Adipocyte (in vitro differentiated cells): ENCODE measurements around the gene CDH4.

ENCODE experiments used
- DNase-seq: peaks from one replicate; pipeline ENCODE4 v3.0.0-alpha.2; 2015; ENCODE audit warnings: low read depth
- H3K27me3 ChIP-seq: replicated peaks from 2 replicates; pipeline ENCODE4 v1.7.0; 2013; ENCODE audit warnings: mild to moderate bottlenecking, low read length, moderate library complexity; ENCODE audit not compliant: control insufficient read depth, insufficient read depth
- H3K36me3 ChIP-seq: 2 replicates; pipeline ENCODE4 v1.7.0; 2013; ENCODE audit warnings: low read length, mild to moderate bottlenecking, moderate library complexity; ENCODE audit not compliant: control insufficient read depth, insufficient read depth, severe bottlenecking
- H3K4me1 ChIP-seq: 2 replicates; pipeline ENCODE4 v1.7.0; 2013; ENCODE audit warnings: mild to moderate bottlenecking, low read length, moderate library complexity; ENCODE audit not compliant: control insufficient read depth, insufficient read depth
- H3K4me3 ChIP-seq: 2 replicates; pipeline ENCODE4 v1.7.0; 2013; ENCODE audit warnings: mild to moderate bottlenecking, low read length, moderate library complexity
- H3K9ac ChIP-seq: 2 replicates; pipeline ENCODE4 v1.7.0; 2013; ENCODE audit warnings: mild to moderate bottlenecking, low read length, moderate library complexity
- H3K9me3 ChIP-seq: 2 replicates; pipeline ENCODE4 v1.7.0; 2013; ENCODE audit warnings: mild to moderate bottlenecking, low read length, moderate library complexity; ENCODE audit not compliant: control insufficient read depth

CDH4 gene

DNA sequence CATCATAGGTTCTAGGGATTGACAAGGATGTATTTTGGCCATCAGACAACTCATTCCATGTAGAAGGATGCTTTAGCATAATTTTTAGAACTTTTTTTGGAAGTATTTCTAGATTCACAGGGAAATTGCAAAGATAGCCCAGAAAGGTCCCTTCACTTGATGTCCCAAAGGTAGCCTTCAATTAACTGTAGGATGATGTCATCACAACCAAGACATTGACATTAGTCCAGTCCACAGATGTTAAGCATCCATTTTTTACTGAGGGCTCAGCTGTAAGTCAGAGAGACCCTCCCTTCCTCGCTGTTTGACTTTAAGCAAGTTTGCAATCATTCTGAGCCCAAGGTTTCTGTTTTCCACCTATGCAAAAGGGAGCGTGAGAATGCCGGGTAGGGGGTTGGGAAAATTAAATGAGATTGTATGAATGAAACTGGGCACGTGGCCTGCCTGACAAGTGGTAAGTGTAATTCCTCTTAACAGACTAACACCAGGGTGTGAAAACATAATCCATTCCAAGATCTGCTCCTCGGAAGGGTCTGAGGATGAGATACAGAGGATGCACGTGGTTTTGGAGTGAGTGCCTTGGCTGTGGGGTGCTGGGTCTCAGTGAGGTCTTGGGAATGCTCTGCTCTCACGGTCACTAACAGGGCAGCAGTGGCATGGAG, 126.8 kb downstream of the CDH4 start:
- no peaks in the 10 kb centered on the region for H3K4me1 ChIP-seq
- no peaks in the 10 kb centered on the region for H3K27me3 ChIP-seq
- DNase-seq: no peak
- H3K4me3 ChIP-seq: no peak overlapping the region
- H3K36me3 ChIP-seq: no peaks in the 10 kb centered on the region
- H3K9ac ChIP-seq: no peak overlapping the region
- H3K9me3 ChIP-seq: no peaks in the 10 kb centered on the region

DNA sequence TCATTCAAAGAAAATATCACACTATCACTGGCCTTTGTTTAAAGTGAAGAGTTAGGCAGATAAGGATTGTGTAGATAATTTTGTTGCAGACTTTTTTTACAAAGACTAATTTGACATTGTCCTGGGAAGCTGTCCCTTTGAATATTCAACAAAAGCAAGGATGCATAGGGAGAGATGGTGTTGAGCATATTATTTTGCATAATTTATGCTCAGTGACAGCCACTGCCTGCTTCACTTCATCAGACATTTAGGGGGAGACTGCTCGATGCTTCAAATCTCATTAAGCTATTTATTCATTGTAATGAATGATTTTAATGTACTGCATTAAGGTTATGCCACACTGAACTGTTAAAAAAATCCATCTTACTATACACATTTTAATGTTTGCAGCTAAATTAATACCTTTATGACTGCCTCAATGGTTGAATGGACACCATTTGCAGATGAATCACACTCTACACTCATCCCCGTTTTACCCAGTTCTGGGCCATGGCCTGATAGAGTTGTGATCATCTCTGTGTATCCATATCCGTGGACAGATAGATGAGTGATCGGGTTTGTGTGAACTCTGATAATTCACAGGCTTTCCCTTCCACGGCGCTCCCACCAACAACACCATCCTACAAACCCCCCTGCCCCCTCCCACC, 128.0 kb downstream of the CDH4 start:
- Histone ChIP-seq H3K4me1 (no peaks in the 10 kb centered on the region), H3K9ac (no peak overlapping the region), H3K36me3 (no peaks in the 10 kb centered on the region), H3K27me3 (no peaks in the 10 kb centered on the region), H3K4me3 (no peak overlapping the region), H3K9me3 (peaks cover 8% of the 10 kb centered on the region)
- no peak for DNase-seq

- no peak overlapping the region for H3K4me3 ChIP-seq
- no peaks in the 10 kb centered on the region for H3K4me1 ChIP-seq
- no peak for DNase-seq
- no peaks in the 10 kb centered on the region for H3K36me3 ChIP-seq
- no peaks in the 10 kb centered on the region for H3K27me3 ChIP-seq
- no peak overlapping the region for H3K9ac ChIP-seq
- peaks cover 8% of the 10 kb centered on the region for H3K9me3 ChIP-seq
These were observed 128.5 kb downstream of the CDH4 start for GRCh38 chr20:61380545-61380915.

- no peak for DNase-seq
- Histone ChIP-seq H3K9me3 (peaks cover 8% of the 10 kb centered on the region), H3K4me1 (no peaks in the 10 kb centered on the region)
These were observed 130.1 kb downstream of the CDH4 start for GRCh38 chr20:61382194-61382593.

GRCh38 chr20:61385296-61385695, 133.2 kb downstream of the CDH4 start:
- DNase-seq: no peak
- H3K27me3 ChIP-seq: no peaks in the 10 kb centered on the region
- no peak overlapping the region for H3K9ac ChIP-seq
- no peak overlapping the region for H3K4me3 ChIP-seq
- H3K9me3 ChIP-seq: peaks cover 8% of the 10 kb centered on the region
- no peaks in the 10 kb centered on the region for H3K36me3 ChIP-seq
- H3K4me1 ChIP-seq: no peaks in the 10 kb centered on the region

More at GRCh38 chr20:61382194-61382593, 130.1 kb downstream of the CDH4 start:
- no peaks in the 10 kb centered on the region for H3K27me3 ChIP-seq
- no peak overlapping the region for H3K9ac ChIP-seq
- H3K4me3 ChIP-seq: no peak overlapping the region
- H3K36me3 ChIP-seq: no peaks in the 10 kb centered on the region

- H3K36me3 ChIP-seq: no peaks in the 10 kb centered on the region
- H3K4me3 ChIP-seq: no peak overlapping the region
- peaks cover 8% of the 10 kb centered on the region for H3K9me3 ChIP-seq
- no peaks in the 10 kb centered on the region for H3K27me3 ChIP-seq
- H3K9ac ChIP-seq: no peak overlapping the region
- no peak for DNase-seq
- H3K4me1 ChIP-seq: no peaks in the 10 kb centered on the region
These were observed 133.7 kb downstream of the CDH4 start for GRCh38 chr20:61385731-61386130.

- Histone ChIP-seq H3K4me3 (peak overlapping the region; percentile 50), H3K4me1 (no peaks in the 10 kb centered on the region), H3K9ac (no peak overlapping the region), H3K27me3 (peaks cover 4% of the 10 kb centered on the region), H3K9me3 (peaks cover 8% of the 10 kb centered on the region), H3K36me3 (no peaks in the 10 kb centered on the region)
- peak; percentile 8 for DNase-seq
These were observed 135.3 kb downstream of the CDH4 start for GRCh38 chr20:61387204-61387953.

GRCh38 chr20:61387954-61388348, 135.9 kb downstream of the CDH4 start:
- peaks cover 8% of the 10 kb centered on the region for H3K9me3 ChIP-seq
- H3K36me3 ChIP-seq: no peaks in the 10 kb centered on the region
- H3K27me3 ChIP-seq: peaks cover 4% of the 10 kb centered on the region
- H3K4me3 ChIP-seq: no peak overlapping the region
- H3K4me1 ChIP-seq: no peaks in the 10 kb centered on the region
- H3K9ac ChIP-seq: no peak overlapping the region
- no peak for DNase-seq

- Histone ChIP-seq H3K9ac (no peak overlapping the region), H3K4me3 (no peak overlapping the region), H3K36me3 (no peaks in the 10 kb centered on the region), H3K9me3 (peaks cover 7% of the 10 kb centered on the region), H3K4me1 (no peaks in the 10 kb centered on the region), H3K27me3 (peaks cover 4% of the 10 kb centered on the region)
- no peak for DNase-seq
These were observed 137.0 kb downstream of the CDH4 start for GRCh38 chr20:61389077-61389476.

DNA sequence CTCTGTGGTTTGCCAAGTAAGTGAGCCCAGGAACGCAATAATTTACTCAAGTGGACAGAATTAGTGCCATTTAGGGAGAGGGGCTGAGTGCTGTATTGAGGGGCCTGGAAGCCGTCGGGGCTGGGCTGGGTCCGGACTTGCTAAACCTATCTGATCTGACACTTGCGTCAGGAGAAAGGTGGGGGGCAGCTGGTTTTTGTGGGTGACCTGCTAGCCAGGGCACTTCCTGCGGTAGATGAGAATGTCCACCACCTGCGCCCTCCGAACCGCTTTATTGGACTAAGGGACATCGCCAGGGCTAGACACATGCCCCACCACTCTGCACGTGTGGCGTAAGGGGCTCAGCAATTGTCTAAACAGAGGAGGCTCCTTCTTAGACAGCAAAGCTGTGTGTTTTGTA, 139.1 kb downstream of the CDH4 start:
- DNase-seq: no peak
- H3K9ac ChIP-seq: no peak overlapping the region
- H3K4me3 ChIP-seq: no peak overlapping the region
- no peaks in the 10 kb centered on the region for H3K9me3 ChIP-seq
- no peaks in the 10 kb centered on the region for H3K4me1 ChIP-seq
- H3K36me3 ChIP-seq: no peaks in the 10 kb centered on the region
- H3K27me3 ChIP-seq: peaks cover 4% of the 10 kb centered on the region

DNA sequence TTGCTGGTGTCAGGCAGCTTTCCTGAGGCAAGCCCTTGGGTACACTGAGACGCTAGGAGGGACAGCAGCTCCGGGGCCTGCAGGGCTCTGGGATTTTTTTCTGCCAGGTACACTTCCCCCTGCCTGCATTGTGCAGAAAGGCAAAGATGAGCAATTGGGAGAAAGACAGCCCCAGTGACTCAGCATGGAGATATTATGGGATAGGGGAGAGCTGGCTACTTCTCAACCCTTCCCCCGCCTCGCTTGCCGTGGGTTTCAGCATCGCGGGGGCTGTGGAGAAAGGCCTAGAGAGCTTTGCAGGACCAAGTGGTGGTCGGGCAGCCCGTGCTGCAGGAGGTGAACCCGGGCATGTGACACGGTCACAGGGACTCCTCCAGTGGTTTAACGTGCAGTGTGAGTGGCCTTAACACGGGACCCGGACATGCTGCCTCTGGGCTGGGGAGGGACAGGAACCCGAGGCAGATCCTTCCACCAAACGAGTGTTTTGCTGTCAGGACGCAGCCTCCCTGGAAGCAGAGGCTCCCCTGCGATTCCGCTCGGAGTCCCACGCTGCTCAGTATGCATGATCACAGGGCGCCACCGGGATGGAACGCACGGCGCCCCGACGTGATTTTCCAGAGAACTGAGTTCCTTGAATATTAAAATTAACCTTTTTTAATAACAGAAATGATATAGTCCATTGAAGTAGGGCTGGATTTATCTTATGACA, 139.9 kb downstream of the CDH4 start:
- no peaks in the 10 kb centered on the region for H3K36me3 ChIP-seq
- no peak overlapping the region for H3K9ac ChIP-seq
- DNase-seq: no peak
- H3K27me3 ChIP-seq: peaks cover 4% of the 10 kb centered on the region
- H3K9me3 ChIP-seq: no peaks in the 10 kb centered on the region
- no peak overlapping the region for H3K4me3 ChIP-seq
- no peaks in the 10 kb centered on the region for H3K4me1 ChIP-seq
